ENCODE measurements around the gene UST.
"Not testable (repeated sequence)": the region's sequence is repeated elsewhere in the genome, so short reads cannot be mapped to it uniquely, and the experiment has no call there.

Gene UST

DNA sequence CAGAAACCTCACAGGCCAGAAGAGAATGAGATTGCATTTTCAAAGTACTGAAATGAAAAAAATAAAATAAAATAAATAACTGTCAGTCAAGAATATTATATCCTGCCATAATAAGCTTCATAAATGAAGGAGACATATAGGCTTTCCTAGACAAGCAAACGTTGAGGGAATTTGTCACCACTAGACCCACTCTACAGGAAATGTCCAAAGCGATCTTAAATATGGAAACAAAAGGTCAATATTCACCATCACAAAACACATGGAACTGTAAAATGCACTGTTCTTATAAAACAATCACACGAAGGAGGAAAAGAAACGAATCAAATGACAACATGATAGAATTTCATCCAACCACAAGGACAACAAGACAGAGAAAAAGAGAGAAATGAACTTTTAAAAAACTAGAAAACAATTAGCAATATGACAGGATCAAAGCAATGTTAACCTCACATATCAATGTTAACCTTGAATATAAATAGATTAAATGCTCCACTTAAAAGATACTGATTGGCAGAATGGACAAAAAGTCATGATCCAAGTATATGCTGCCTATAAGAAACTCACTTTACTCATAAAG, 352.0 kb downstream of the UST start:
- in situ Hi-C loops (cut with HindIII; ENCODE audit: low pct_unique_long_range_greater_than_20kb, low sequenced_read_pairs), result no loop called here
- no peak for TF ChIP-seq JUND (IDR thresholded peaks at IDR 0.05; ENCODE audit: low read depth)
- no peak for DNase-seq (ENCODE audit: low read depth in 1 of 2, low spot score in 1 of 2)

DNA sequence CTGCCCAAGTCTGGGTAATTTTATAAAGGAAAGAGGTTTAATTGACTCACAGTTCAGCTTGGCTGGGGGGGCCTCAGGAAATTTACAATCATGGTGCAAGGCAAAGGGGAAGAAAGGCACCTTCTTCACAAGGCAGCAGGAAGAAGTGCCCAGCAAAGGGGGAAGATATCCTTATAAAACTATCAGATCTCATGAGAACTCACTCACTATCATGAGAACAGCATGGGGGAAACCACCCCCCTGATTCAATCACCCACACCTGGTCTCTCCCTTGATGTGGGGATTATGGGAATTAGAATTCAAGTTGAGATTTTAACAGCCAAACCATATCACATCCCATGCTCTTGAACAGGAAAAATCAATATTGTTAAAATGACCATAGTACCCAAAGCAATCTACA, 355.5 kb downstream of the UST start:
- in situ Hi-C loops (cut with HindIII; ENCODE audit: low pct_unique_long_range_greater_than_20kb, low sequenced_read_pairs), result no loop called here
- no peak for DNase-seq (ENCODE audit: low read depth in 1 of 2, low spot score in 1 of 2)
- TF ChIP-seq JUND (IDR thresholded peaks at IDR 0.05; ENCODE audit: low read depth), result no peak

DNA sequence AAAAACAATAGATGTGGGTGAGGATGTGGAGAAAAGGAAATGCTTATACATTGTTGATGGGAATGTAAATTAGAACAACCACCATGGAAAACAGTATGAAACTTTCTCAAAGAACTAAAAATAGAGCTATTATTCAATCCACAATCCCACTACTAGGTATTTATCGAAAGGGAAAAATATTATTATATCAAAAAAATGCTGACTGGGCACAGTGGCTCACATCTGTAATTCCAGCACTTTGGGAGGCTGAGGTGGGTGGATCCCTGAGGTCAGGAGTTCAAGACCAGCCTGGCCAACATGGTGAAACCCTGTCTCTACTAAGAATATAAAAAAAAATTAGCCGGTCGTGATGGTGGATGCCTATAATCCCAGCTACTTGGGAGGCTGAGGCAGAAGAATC, 357.1 kb downstream of the UST start:
- DNase-seq (ENCODE audit: low read depth in 1 of 2, low spot score in 1 of 2); in situ Hi-C loops (cut with HindIII; ENCODE audit: low pct_unique_long_range_greater_than_20kb, low sequenced_read_pairs): not testable (repeated sequence)

DNA sequence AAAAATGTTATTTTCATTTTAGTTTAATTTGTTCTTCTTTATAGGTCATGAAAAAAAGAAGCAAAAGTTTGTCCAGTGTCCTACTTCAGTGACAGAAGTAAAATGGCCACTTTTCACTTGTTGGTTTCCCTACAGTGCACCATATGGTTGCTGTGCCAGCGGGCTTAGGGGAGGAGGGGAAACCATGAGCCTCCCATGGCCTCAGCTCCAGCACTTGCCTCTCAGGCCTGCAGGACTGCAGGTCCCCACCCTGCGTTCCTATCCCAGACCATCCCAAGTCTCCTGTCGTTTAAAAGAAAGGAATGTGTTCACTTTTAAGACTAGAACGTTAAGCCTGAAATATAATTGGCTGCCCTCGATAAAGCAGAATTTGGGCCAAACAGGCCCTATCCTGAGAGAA, 360.7 kb downstream of the UST start:
- DNase-seq (ENCODE audit: low read depth in 1 of 2, low spot score in 1 of 2), result no peak
- no peak for TF ChIP-seq JUND (IDR thresholded peaks at IDR 0.05; ENCODE audit: low read depth)
- in situ Hi-C loops (cut with HindIII; ENCODE audit: low pct_unique_long_range_greater_than_20kb, low sequenced_read_pairs), result no loop called here

- no peak for DNase-seq (ENCODE audit: low read depth in 1 of 2, low spot score in 1 of 2)
- TF ChIP-seq JUND (IDR thresholded peaks at IDR 0.05; ENCODE audit: low read depth), result no peak
- in situ Hi-C loops (cut with HindIII; ENCODE audit: low pct_unique_long_range_greater_than_20kb, low sequenced_read_pairs), result no loop called here
Observed at GRCh38 chr6:149108038-149108748, 361.4 kb downstream of the UST start.

DNA sequence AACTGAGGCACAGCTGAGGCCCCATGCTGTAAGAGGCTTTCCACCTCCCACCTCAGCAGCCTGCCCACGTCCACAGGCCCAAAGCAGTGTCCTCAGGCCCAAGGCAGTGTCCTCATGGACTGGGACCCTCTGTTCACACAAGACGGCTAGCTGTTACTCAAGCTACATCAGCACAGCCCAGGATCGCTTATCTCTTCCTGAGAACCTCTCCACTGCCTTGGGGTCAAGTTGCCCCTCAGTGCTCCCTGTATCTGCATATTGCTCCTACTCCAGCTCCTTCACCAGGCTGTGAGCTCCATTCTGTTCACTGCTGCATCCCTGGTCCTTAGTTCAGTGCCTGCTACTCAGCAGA, 361.9 kb downstream of the UST start:
- TF ChIP-seq JUND (IDR thresholded peaks at IDR 0.05; ENCODE audit: low read depth), result no peak
- no peak for DNase-seq (ENCODE audit: low read depth in 1 of 2, low spot score in 1 of 2)
- in situ Hi-C loops (cut with HindIII; ENCODE audit: low pct_unique_long_range_greater_than_20kb, low sequenced_read_pairs), result no loop called here

DNA sequence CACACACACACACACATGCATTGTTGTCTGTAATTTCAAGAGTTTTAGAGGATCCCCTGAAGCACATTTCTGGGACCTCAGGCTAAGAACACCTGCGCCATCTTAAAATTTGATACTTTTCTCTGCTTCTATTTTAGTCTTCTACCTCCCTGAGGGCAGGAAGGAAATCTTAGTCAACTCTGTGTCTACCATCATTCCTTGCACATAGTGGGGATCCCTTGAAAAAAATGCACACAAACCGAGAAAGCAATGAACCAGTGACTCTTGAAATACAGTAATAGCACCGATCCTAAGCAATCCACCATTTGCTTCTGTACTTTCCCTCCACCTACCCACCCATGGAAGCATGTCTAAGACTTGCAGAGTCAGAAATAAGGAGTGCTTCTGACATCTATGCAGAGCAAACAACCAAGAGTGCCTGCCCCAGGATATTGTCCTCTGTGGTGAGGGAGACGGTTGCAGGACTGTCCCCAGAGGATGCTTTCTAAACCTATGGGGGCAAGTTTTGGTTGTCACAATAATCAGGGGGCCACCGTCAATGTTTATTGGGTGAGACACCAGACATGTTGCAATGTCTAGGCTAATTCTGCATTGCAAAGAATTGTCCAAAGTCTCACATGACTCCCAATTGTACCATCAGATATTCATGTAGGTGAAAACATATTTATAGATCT, 362.7 kb downstream of the UST start:
- TF ChIP-seq JUND (IDR thresholded peaks at IDR 0.05; ENCODE audit: low read depth), result no peak
- in situ Hi-C loops (cut with HindIII; ENCODE audit: low pct_unique_long_range_greater_than_20kb, low sequenced_read_pairs), result no loop called here
- no peak for DNase-seq (ENCODE audit: low read depth in 1 of 2, low spot score in 1 of 2)

GRCh38 chr6:149111556-149112115, 364.8 kb downstream of the UST start:
- no peak for DNase-seq (ENCODE audit: low read depth in 1 of 2, low spot score in 1 of 2)
- no peak for TF ChIP-seq JUND (IDR thresholded peaks at IDR 0.05; ENCODE audit: low read depth)
- in situ Hi-C loops (cut with HindIII; ENCODE audit: low pct_unique_long_range_greater_than_20kb, low sequenced_read_pairs), result no loop called here

- no peak for TF ChIP-seq JUND (IDR thresholded peaks at IDR 0.05; ENCODE audit: low read depth)
- in situ Hi-C loops (cut with HindIII; ENCODE audit: low pct_unique_long_range_greater_than_20kb, low sequenced_read_pairs), result no loop called here
Observed at GRCh38 chr6:149112976-149113375, 366.1 kb downstream of the UST start.

GRCh38 chr6:149114167-149114566, 367.3 kb downstream of the UST start:
- in situ Hi-C loops (cut with HindIII; ENCODE audit: low pct_unique_long_range_greater_than_20kb, low sequenced_read_pairs), result no loop called here
- no peak for DNase-seq (ENCODE audit: low read depth in 1 of 2, low spot score in 1 of 2)
- TF ChIP-seq JUND (IDR thresholded peaks at IDR 0.05; ENCODE audit: low read depth), result no peak

More at GRCh38 chr6:149112976-149113375, 366.1 kb downstream of the UST start:
- no peak for DNase-seq (ENCODE audit: low read depth in 1 of 2, low spot score in 1 of 2)

DNA sequence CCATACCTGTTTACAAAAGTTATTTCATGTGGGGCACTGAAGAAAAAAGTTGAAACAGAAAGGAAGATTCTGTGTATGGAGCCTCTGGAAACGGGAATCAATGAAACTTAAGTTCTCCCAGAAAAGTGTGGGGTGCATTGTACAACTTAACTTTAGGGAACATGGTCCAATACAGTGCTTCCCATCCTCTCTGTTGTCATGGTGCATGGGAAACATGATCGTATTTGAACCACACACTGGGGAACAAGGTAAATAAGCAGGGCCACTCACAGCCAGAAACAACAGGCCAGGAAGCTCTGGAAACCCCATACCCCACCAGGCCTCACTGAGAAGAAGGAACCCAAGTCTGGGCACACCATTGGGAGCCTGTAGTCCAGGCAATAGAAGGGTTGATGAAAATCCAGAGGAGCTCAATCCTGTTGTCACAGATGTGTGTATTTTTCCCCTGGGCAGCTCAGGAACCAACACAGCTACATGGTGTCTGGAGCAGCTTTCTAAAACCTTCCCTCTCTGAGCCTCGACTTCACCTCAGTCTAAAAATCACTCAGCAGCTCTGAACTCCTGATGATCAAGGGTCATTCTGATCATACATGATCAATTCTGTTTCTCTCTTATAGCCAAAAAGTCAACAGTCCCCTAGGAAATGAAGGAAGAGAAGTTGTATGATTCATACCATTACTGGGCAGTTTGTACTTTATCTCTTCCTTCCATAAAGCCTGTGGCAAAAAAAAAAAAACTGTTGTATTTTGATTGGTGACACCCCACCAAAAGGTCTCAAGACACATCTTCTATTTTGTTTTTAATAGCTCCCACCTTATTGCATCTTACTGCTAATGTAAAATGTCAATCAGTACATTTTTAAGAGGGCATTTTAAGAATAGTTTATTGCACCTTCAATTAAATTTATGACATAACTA, 372.2 kb downstream of the UST start:
- TF ChIP-seq JUND (IDR thresholded peaks at IDR 0.05; ENCODE audit: low read depth), result no peak
- DNase-seq (ENCODE audit: low read depth in 1 of 2, low spot score in 1 of 2), result no peak
- in situ Hi-C loops (cut with HindIII; ENCODE audit: low pct_unique_long_range_greater_than_20kb, low sequenced_read_pairs), result no loop called here

Measured in T47D (cell line).